Smooth muscle cell (in vitro differentiated cells): ENCODE data around the gene ITPR2. TPM values are rescaled to one million over a fixed set of nuclear protein-coding genes. Genes with fewer than 3 reads are reported as not detected.
A peak's percentile ranks its signal among the peaks of the same experiment; 100 is the strongest.
"Not testable (repeated sequence)": the region's sequence is repeated elsewhere in the genome, so short reads cannot be mapped to it uniquely, and the experiment has no call there.

Experiments used
- DNase-seq: peaks from one replicate; lab custom pipeline; 2025; ENCODE audit not compliant: unreplicated experiment; lab: John Stamatoyannopoulos, UW
- H2AFZ ChIP-seq: fragments of 200-600 bp; sonication (generic); 2 replicates; pipeline ENCODE4 v1.6.0; 2016; ENCODE audit warnings: antibody characterized with exemption, low read depth, mild to moderate bottlenecking
- H3F3A ChIP-seq: fragments of 200-600 bp; sonication (generic); 2 replicates; pipeline ENCODE4 v1.6.0; 2017; ENCODE audit warnings: antibody characterized with exemption, low read depth
- H3K27ac ChIP-seq: fragments of 200-600 bp; sonication (generic); 2 replicates; pipeline ENCODE4 v1.5.1; 2016; ENCODE audit warnings: low read depth, mild to moderate bottlenecking
- H3K27me3 ChIP-seq: fragments of 200-600 bp; sonication (generic); 2 replicates; pipeline ENCODE4 v1.6.1; 2016; ENCODE audit warnings: low read depth, mild to moderate bottlenecking
- H3K36me3 ChIP-seq: fragments of 200-600 bp; sonication (generic); 2 replicates; pipeline ENCODE4 v1.5.1; 2016; ENCODE audit warnings: low read depth
- H3K4me1 ChIP-seq: fragments of 200-600 bp; sonication (generic); 2 replicates; pipeline ENCODE4 v1.5.1; 2016; ENCODE audit warnings: low read depth
- H3K4me2 ChIP-seq: fragments of 200-600 bp; sonication (generic); 2 replicates; pipeline ENCODE4 v1.6.0; 2016; ENCODE audit warnings: mild to moderate bottlenecking
- H3K4me3 ChIP-seq: fragments of 200-600 bp; sonication (generic); 2 replicates; pipeline ENCODE4 v1.5.1; 2016; ENCODE audit warnings: mild to moderate bottlenecking
- H3K79me2 ChIP-seq: fragments of 200-600 bp; sonication (generic); 2 replicates; pipeline ENCODE4 v1.6.0; 2016; ENCODE audit warnings: low read depth, mild to moderate bottlenecking
- H3K9ac ChIP-seq: fragments of 200-600 bp; sonication (generic); 2 replicates; pipeline ENCODE4 v1.6.0; 2016; ENCODE audit warnings: low read depth
- H3K9me3 ChIP-seq: fragments of 200-600 bp; sonication (generic); replicated peaks from 2 replicates; pipeline ENCODE4 v1.5.1; 2016; ENCODE audit warnings: low read depth
- H4K20me1 ChIP-seq: fragments of 200-600 bp; sonication (generic); 2 replicates; pipeline ENCODE4 v1.6.0; 2016; ENCODE audit warnings: low read depth
- CTCF ChIP-seq: fragments of 200-600 bp; sonication (generic); IDR thresholded peaks from 2 replicates; pipeline ENCODE4 v1.5.1; 2017; ENCODE audit warnings: borderline replicate concordance, mild to moderate bottlenecking, antibody characterized with exemption; ENCODE audit not compliant: insufficient read depth, poor library complexity, severe bottlenecking
- WGBS: methylation state at CpG from one replicate; pipeline ENCODE4 v1.1.7; 2016; ENCODE audit warnings: low lambda C conversion rate; 5-methylcytosine and 5-hydroxymethylcytosine counted together
- polyA plus RNA-seq: library from polyadenylated mRNA; unstranded; fragments of >200 nt; fragmentation: Nextera tagmentation; extraction: Ambion mirVana; gene quantifications from 2 replicates; pipeline ENCODE4 v1.2.1, GENCODE V29; 2016
- total RNA-seq: library from RNA; depleted of rRNA; stranded (reverse); fragments of >200 nt; gene quantifications from 2 replicates; pipeline ENCODE4 v1.2.3, GENCODE V29; 2014

The ITPR2 gene
- total and polyA plus RNA-seq, 2 experiments from 2014 or later = 6.8 to 17.4 TPM

GRCh38 chr12:26435069-26435404 is 398.0 kb downstream of the ITPR2 start:
- Histone ChIP-seq H3K36me3 (no peaks in the 10 kb centered on the region), H3K9ac (no peak overlapping the region), H3K27me3 (no peaks in the 10 kb centered on the region), H3K4me1 (no peaks in the 10 kb centered on the region), H3K4me3 (no peak overlapping the region), H3K4me2 (no peak overlapping the region), H3K79me2 (no peaks in the 10 kb centered on the region), H3F3A (no peaks in the 10 kb centered on the region), H3K27ac (no peak overlapping the region), H3K9me3 (no peaks in the 10 kb centered on the region), H2AFZ (no peak overlapping the region), H4K20me1 (no peaks in the 10 kb centered on the region)
- WGBS = 94% methylated on average over 1 of the region's 1 CpG
- DNase-seq = no peak
- no peak for TF ChIP-seq CTCF

GRCh38 chr12:26434299-26435068 is 398.5 kb downstream of the ITPR2 start:
- H3F3A ChIP-seq = no peaks in the 10 kb centered on the region
- no peaks in the 10 kb centered on the region for H3K27me3 ChIP-seq
- no peak overlapping the region for H3K9ac ChIP-seq
- no peak overlapping the region for H3K4me2 ChIP-seq
- no peaks in the 10 kb centered on the region for H4K20me1 ChIP-seq
- 75% methylated on average over 4 of the region's 4 CpGs for WGBS
- no peaks in the 10 kb centered on the region for H3K79me2 ChIP-seq
- H2AFZ ChIP-seq = no peak overlapping the region
- no peaks in the 10 kb centered on the region for H3K36me3 ChIP-seq
- no peaks in the 10 kb centered on the region for H3K4me1 ChIP-seq
- H3K27ac ChIP-seq = no peak overlapping the region
- H3K4me3 ChIP-seq = no peak overlapping the region
- DNase-seq = no peak
- no peaks in the 10 kb centered on the region for H3K9me3 ChIP-seq
- TF ChIP-seq CTCF = peak; percentile 53

- H3F3A ChIP-seq, H3K27ac ChIP-seq, H2AFZ ChIP-seq, H3K36me3 ChIP-seq, H3K79me2 ChIP-seq, H3K4me1 ChIP-seq, H3K4me2 ChIP-seq, H3K9me3 ChIP-seq, H3K9ac ChIP-seq, H4K20me1 ChIP-seq, H3K27me3 ChIP-seq, DNase-seq, H3K4me3 ChIP-seq: not testable (repeated sequence)
- 100% methylated on average over 1 of the region's 1 CpG for WGBS
Observed at GRCh38 chr12:26433701-26434100, 399.3 kb downstream of the ITPR2 start.

- H3K27me3 ChIP-seq = no peaks in the 10 kb centered on the region
- no peak for TF ChIP-seq CTCF
- no peaks in the 10 kb centered on the region for H3K4me1 ChIP-seq
- DNase-seq = no peak
- no peaks in the 10 kb centered on the region for H3K79me2 ChIP-seq
- no peaks in the 10 kb centered on the region for H3K9me3 ChIP-seq
- H3K4me3 ChIP-seq = no peak overlapping the region
- H4K20me1 ChIP-seq = no peaks in the 10 kb centered on the region
- H3K9ac ChIP-seq = no peak overlapping the region
- H3K36me3 ChIP-seq = no peaks in the 10 kb centered on the region
- 47% methylated on average over 3 of the region's 3 CpGs for WGBS
- no peak overlapping the region for H3K27ac ChIP-seq
- no peaks in the 10 kb centered on the region for H3F3A ChIP-seq
- no peak overlapping the region for H2AFZ ChIP-seq
- no peak overlapping the region for H3K4me2 ChIP-seq
Observed at GRCh38 chr12:26431211-26431610, 401.8 kb downstream of the ITPR2 start.

- not testable (repeated sequence) for H3K36me3 ChIP-seq, H3F3A ChIP-seq, H4K20me1 ChIP-seq, H3K27me3 ChIP-seq, H3K9me3 ChIP-seq, DNase-seq, H3K4me1 ChIP-seq, H3K9ac ChIP-seq, H2AFZ ChIP-seq, H3K4me3 ChIP-seq, H3K4me2 ChIP-seq, H3K27ac ChIP-seq, H3K79me2 ChIP-seq
Observed at GRCh38 chr12:26430596-26430995, 402.4 kb downstream of the ITPR2 start.
